Endothelial cell of hepatic sinusoid (primary cell): Measurements from ENCODE around the gene CFAP251.

Source experiments
- in situ Hi-C: cut with HindIII; loops from 2 replicates; pipeline ENCODE4 v1.10.0; 2017; ENCODE audit warnings: low sequenced_read_pairs

The CFAP251 gene

GRCh38 chr12:122001466-122002209, 83.2 kb downstream of the CFAP251 start:
- in situ Hi-C loops: no loop called here

- in situ Hi-C loops: no loop called here
Measured at GRCh38 chr12:122003651-122004611, 85.5 kb downstream of the CFAP251 start.

GRCh38 chr12:122004633-122005071, 86.3 kb downstream of the CFAP251 start:
- in situ Hi-C loops: no loop called here

GRCh38 chr12:122005252-122005776, 86.9 kb downstream of the CFAP251 start:
- in situ Hi-C loops: no loop called here

- in situ Hi-C loops: no loop called here
Measured at GRCh38 chr12:122006186-122006926, 88.0 kb downstream of the CFAP251 start.

- in situ Hi-C loops: loop anchor here (5.0 to 10.0 kb wide), 2 partner anchors 42 to 85 kb away; no protein-coding TSS in a partner anchor
Measured at GRCh38 chr12:122009741-122010140, 91.3 kb downstream of the CFAP251 start.

GRCh38 chr12:122012184-122012583, 93.8 kb downstream of the CFAP251 start:
- in situ Hi-C loops: loop anchor here (5.0 to 10.0 kb wide), 2 partner anchors 45 to 87 kb away; no protein-coding TSS in a partner anchor

GRCh38 chr12:122013136-122013535, 94.7 kb downstream of the CFAP251 start:
- in situ Hi-C loops: loop anchor here (5.0 to 10.0 kb wide), 2 partner anchors 46 to 88 kb away; no protein-coding TSS in a partner anchor

GRCh38 chr12:122013791-122014590, 95.6 kb downstream of the CFAP251 start:
- in situ Hi-C loops: loop anchor here (5.0 to 10.0 kb wide), 2 partner anchors 47 to 89 kb away; no protein-coding TSS in a partner anchor

- in situ Hi-C loops: loop anchor here (5.0 to 10.0 kb wide), 2 partner anchors 47 to 90 kb away; no protein-coding TSS in a partner anchor
Measured at GRCh38 chr12:122014781-122015180, 96.4 kb downstream of the CFAP251 start.

GRCh38 chr12:122018457-122018856, 100.1 kb downstream of the CFAP251 start:
- in situ Hi-C loops: loop anchor here (10.0 kb wide), 1 partner anchor 94 kb away; no protein-coding TSS in a partner anchor

- in situ Hi-C loops: loop anchor here (10.0 kb wide), 1 partner anchor 94 kb away; no protein-coding TSS in a partner anchor
Measured at GRCh38 chr12:122018937-122019336, 100.5 kb downstream of the CFAP251 start.

- in situ Hi-C loops: no loop called here
Measured at GRCh38 chr12:122020795-122021192, 102.4 kb downstream of the CFAP251 start.

GRCh38 chr12:122021193-122021821, 102.9 kb downstream of the CFAP251 start:
- in situ Hi-C loops: no loop called here

GRCh38 chr12:122021822-122022392, 103.5 kb downstream of the CFAP251 start, which contains the start of gene BCL7A:
BCL7A (plus strand) TSS chr12:122021884; CDS start chr12:122022092, 208 bp downstream.
- in situ Hi-C loops: no loop called here

GRCh38 chr12:122022393-122023338, 104.3 kb downstream of the CFAP251 start:
- in situ Hi-C loops: no loop called here
